Liver (tissue), 3 donors: ENCODE measurements around the gene ATRX.

Experiments used
- GABPA ChIP-seq, 2 donors: IDR thresholded peaks in 1 of 2; conservative IDR thresholded peaks in 1 of 2; 2 replicates each; pipeline ENCODE4 v1.6.1; 2016; ENCODE audit warnings: antibody characterized with exemption in 2 of 2, mild to moderate bottlenecking in 1 of 2, moderate library complexity in 1 of 2
- SP1 ChIP-seq: IDR thresholded peaks from 2 replicates; pipeline ENCODE4 v1.6.1; 2018; ENCODE audit warnings: antibody characterized with exemption, mild to moderate bottlenecking
- TF ChIP-seq, protein P1 (sequence below): fragments of 150-350 bp; IDR thresholded peaks from 2 replicates; pipeline ENCODE4 v1.5.1; 2017; ENCODE audit warnings: improper control_type of control experiment, low read depth, low read length; ENCODE audit not compliant: missing input control
- TF ChIP-seq, protein P2 (sequence below): IDR thresholded peaks from 2 replicates; pipeline ENCODE4 v1.6.1; 2016; ENCODE audit warnings: antibody characterized with exemption
- TF ChIP-seq, protein P3 (sequence below): IDR thresholded peaks from 2 replicates; pipeline ENCODE4 v1.6.1; 2016; ENCODE audit warnings: antibody characterized with exemption
- donor health status: healthy.
- donor health status: healthy.

- TF ChIP-seq SP1 (no peak), GABPA (IDR thresholded peaks at IDR 0.05 in 1 of 2, conservative IDR thresholded peaks at IDR 0.05 in 1 of 2) (no peak)
- TF ChIP-seq, protein P1, sequence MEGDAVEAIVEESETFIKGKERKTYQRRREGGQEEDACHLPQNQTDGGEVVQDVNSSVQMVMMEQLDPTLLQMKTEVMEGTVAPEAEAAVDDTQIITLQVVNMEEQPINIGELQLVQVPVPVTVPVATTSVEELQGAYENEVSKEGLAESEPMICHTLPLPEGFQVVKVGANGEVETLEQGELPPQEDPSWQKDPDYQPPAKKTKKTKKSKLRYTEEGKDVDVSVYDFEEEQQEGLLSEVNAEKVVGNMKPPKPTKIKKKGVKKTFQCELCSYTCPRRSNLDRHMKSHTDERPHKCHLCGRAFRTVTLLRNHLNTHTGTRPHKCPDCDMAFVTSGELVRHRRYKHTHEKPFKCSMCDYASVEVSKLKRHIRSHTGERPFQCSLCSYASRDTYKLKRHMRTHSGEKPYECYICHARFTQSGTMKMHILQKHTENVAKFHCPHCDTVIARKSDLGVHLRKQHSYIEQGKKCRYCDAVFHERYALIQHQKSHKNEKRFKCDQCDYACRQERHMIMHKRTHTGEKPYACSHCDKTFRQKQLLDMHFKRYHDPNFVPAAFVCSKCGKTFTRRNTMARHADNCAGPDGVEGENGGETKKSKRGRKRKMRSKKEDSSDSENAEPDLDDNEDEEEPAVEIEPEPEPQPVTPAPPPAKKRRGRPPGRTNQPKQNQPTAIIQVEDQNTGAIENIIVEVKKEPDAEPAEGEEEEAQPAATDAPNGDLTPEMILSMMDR: no peak
- TF ChIP-seq, protein P2, sequence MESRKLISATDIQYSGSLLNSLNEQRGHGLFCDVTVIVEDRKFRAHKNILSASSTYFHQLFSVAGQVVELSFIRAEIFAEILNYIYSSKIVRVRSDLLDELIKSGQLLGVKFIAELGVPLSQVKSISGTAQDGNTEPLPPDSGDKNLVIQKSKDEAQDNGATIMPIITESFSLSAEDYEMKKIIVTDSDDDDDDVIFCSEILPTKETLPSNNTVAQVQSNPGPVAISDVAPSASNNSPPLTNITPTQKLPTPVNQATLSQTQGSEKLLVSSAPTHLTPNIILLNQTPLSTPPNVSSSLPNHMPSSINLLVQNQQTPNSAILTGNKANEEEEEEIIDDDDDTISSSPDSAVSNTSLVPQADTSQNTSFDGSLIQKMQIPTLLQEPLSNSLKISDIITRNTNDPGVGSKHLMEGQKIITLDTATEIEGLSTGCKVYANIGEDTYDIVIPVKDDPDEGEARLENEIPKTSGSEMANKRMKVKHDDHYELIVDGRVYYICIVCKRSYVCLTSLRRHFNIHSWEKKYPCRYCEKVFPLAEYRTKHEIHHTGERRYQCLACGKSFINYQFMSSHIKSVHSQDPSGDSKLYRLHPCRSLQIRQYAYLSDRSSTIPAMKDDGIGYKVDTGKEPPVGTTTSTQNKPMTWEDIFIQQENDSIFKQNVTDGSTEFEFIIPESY: no peak
- TF ChIP-seq, protein P3, sequence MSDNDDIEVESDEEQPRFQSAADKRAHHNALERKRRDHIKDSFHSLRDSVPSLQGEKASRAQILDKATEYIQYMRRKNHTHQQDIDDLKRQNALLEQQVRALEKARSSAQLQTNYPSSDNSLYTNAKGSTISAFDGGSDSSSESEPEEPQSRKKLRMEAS: no peak
Measured at GRCh38 chrX:77776659-77777058, 9.4 kb downstream of the ATRX start.
